Measurements from ENCODE around the gene ZNF800. TPM values are rescaled to one million over a fixed set of nuclear protein-coding genes. Genes with fewer than 3 reads are reported as not detected.

ZNF800 gene
- polyA plus RNA-seq, 1 donor: 22.1 TPM

DNA sequence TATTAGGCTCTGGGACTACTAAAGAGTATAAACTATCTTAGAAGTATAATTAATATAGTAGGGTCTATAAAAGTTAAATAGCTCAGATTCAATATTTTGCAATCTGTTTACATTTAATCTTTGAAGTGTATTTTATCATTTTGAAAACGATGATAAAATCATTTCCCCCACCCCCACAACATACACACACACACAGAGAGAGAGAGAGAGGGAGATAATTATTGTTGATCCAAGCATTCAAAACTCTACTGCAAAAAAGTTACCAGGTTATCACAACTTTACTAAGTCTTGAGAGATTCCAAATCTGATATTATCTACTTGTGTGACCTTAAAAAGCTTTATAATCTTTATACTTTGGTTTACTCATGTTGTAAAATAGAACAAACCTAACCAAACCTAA, 14.0 kb downstream of the ZNF800 start:
- H3K4me1 ChIP-seq (ENCODE audit: control insufficient read depth, insufficient read depth, low read length): no peaks in the 10 kb centered on the region
- H3K36me3 ChIP-seq (ENCODE audit: control insufficient read depth, insufficient read depth, low read length): peaks cover 14% of the 10 kb centered on the region
- WGBS (ENCODE audit: insufficient coverage, low lambda C conversion rate): 83% methylated on average over 1 of the region's 1 CpG

GRCh38 chr7:127377425-127377824, 15.1 kb downstream of the ZNF800 start:
- H3K4me3 ChIP-seq (ENCODE audit: low read length): no peak overlapping the region
- H3K27ac ChIP-seq (ENCODE audit: low read length): no peak overlapping the region
- DNase-seq: no peak
- H3K9me3 ChIP-seq (ENCODE audit: control insufficient read depth, low read depth, low read length): no peaks in the 10 kb centered on the region
- H3K36me3 ChIP-seq (ENCODE audit: control insufficient read depth, insufficient read depth, low read length): peaks cover 17% of the 10 kb centered on the region
- WGBS (ENCODE audit: insufficient coverage, low lambda C conversion rate): no CpG with 5 or more reads among the region's 1 CpG
- H3K4me1 ChIP-seq (ENCODE audit: control insufficient read depth, insufficient read depth, low read length): no peaks in the 10 kb centered on the region
- no peaks in the 10 kb centered on the region for H3K27me3 ChIP-seq (ENCODE audit: control insufficient read depth, insufficient read depth, low read length)

More for the DNA sequence above, 14.0 kb downstream of the ZNF800 start:
- H3K27me3 ChIP-seq (ENCODE audit: control insufficient read depth, insufficient read depth, low read length): no peaks in the 10 kb centered on the region
- H3K9me3 ChIP-seq (ENCODE audit: control insufficient read depth, low read depth, low read length): no peaks in the 10 kb centered on the region
- DNase-seq: no peak
- no peak overlapping the region for H3K4me3 ChIP-seq (ENCODE audit: low read length)
- H3K27ac ChIP-seq (ENCODE audit: low read length): no peak overlapping the region

DNA sequence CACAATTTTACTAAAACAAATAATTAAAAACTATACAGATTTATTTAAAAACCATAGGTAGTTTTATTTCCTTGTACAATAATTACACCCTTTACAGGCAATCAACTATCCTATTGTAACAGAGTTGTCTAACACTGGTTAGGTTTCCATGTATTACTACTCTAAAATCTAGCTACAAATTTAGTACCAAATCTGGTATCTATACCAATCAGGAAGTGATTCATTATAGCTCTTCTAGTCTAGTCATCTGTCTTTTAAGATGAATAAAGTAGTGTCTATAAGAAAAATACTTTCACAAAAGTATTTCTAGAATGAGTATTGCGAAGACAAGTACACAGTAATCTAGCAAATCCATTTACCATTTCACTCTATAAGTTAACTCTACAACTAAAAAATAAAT, 16.9 kb downstream of the ZNF800 start:
- no peak overlapping the region for H3K27ac ChIP-seq (ENCODE audit: low read length)
- no CpG with 5 or more reads among the region's 1 CpG for WGBS (ENCODE audit: insufficient coverage, low lambda C conversion rate)
- H3K36me3 ChIP-seq (ENCODE audit: control insufficient read depth, insufficient read depth, low read length): peaks cover 17% of the 10 kb centered on the region
- no peaks in the 10 kb centered on the region for H3K4me1 ChIP-seq (ENCODE audit: control insufficient read depth, insufficient read depth, low read length)
- H3K27me3 ChIP-seq (ENCODE audit: control insufficient read depth, insufficient read depth, low read length): no peaks in the 10 kb centered on the region
- DNase-seq: no peak
- no peak overlapping the region for H3K4me3 ChIP-seq (ENCODE audit: low read length)
- no peaks in the 10 kb centered on the region for H3K9me3 ChIP-seq (ENCODE audit: control insufficient read depth, low read depth, low read length)

DNA sequence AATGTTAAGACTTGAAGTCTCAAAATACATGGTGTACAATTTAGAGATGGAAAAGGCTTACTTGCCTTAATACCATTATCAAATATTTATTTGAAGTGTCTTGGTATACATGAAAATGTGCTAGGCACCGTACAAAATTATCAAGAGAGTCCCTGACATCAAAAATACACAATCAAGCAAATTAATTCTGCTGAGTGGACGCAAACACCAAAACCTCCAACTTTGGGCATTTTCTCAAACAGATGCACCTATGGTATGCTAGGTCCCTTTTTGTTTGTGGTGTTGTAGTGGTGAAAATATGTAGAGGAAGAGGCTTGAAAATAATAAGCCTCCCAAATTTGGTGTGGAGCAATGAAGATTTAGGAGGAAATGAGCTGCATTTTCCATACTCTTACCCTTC, 24.8 kb downstream of the ZNF800 start:
- WGBS (ENCODE audit: insufficient coverage, low lambda C conversion rate): no CpG with 5 or more reads among the region's 2 CpGs

GRCh38 chr7:127366680-127367079, 25.8 kb downstream of the ZNF800 start:
- Histone ChIP-seq H3K4me1 (ENCODE audit: control insufficient read depth, insufficient read depth, low read length) (no peaks in the 10 kb centered on the region), H3K27ac (ENCODE audit: low read length) (no peak overlapping the region), H3K27me3 (ENCODE audit: control insufficient read depth, insufficient read depth, low read length) (no peaks in the 10 kb centered on the region), H3K36me3 (ENCODE audit: control insufficient read depth, insufficient read depth, low read length) (peaks cover 21% of the 10 kb centered on the region), H3K9me3 (ENCODE audit: control insufficient read depth, low read depth, low read length) (no peaks in the 10 kb centered on the region), H3K4me3 (ENCODE audit: low read length) (no peak overlapping the region)
- 100% methylated on average over 2 of the region's 2 CpGs for WGBS (ENCODE audit: insufficient coverage, low lambda C conversion rate)
- no peak for DNase-seq

More for the DNA sequence above, 24.8 kb downstream of the ZNF800 start:
- Histone ChIP-seq H3K27ac (ENCODE audit: low read length) (no peak overlapping the region), H3K4me3 (ENCODE audit: low read length) (no peak overlapping the region), H3K36me3 (ENCODE audit: control insufficient read depth, insufficient read depth, low read length) (peaks cover 18% of the 10 kb centered on the region), H3K27me3 (ENCODE audit: control insufficient read depth, insufficient read depth, low read length) (no peaks in the 10 kb centered on the region), H3K4me1 (ENCODE audit: control insufficient read depth, insufficient read depth, low read length) (no peaks in the 10 kb centered on the region), H3K9me3 (ENCODE audit: control insufficient read depth, low read depth, low read length) (no peaks in the 10 kb centered on the region)
- DNase-seq: no peak

DNA sequence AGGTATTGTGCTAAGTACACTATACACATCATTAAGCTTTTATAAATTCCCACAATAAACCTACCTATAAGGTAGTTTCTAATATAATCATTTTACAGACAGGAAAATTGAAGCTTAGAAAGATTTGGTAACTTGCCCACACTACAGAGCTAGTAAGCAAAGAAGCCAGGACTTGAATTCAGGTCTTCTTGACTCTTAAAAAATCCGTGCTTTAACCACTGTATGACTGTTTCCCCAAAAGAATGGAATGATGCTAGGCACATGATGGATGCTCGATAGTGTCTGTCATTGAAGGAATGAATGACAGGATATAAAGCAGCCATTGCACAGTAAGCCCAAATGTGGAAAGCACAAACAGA, 26.6 kb downstream of the ZNF800 start:
- no peak overlapping the region for H3K27ac ChIP-seq (ENCODE audit: low read length)
- H3K4me1 ChIP-seq (ENCODE audit: control insufficient read depth, insufficient read depth, low read length): no peaks in the 10 kb centered on the region
- H3K27me3 ChIP-seq (ENCODE audit: control insufficient read depth, insufficient read depth, low read length): no peaks in the 10 kb centered on the region
- 100% methylated on average over 1 of the region's 2 CpGs for WGBS (ENCODE audit: insufficient coverage, low lambda C conversion rate)
- DNase-seq: no peak
- H3K36me3 ChIP-seq (ENCODE audit: control insufficient read depth, insufficient read depth, low read length): peaks cover 25% of the 10 kb centered on the region
- H3K9me3 ChIP-seq (ENCODE audit: control insufficient read depth, low read depth, low read length): no peaks in the 10 kb centered on the region
- no peak overlapping the region for H3K4me3 ChIP-seq (ENCODE audit: low read length)

GRCh38 chr7:127365164-127365956, 27.1 kb downstream of the ZNF800 start:
- H3K4me3 ChIP-seq (ENCODE audit: low read length): no peak overlapping the region
- H3K27ac ChIP-seq (ENCODE audit: low read length): no peak overlapping the region
- peaks cover 28% of the 10 kb centered on the region for H3K36me3 ChIP-seq (ENCODE audit: control insufficient read depth, insufficient read depth, low read length)
- no peaks in the 10 kb centered on the region for H3K27me3 ChIP-seq (ENCODE audit: control insufficient read depth, insufficient read depth, low read length)
- 100% methylated on average over 1 of the region's 5 CpGs for WGBS (ENCODE audit: insufficient coverage, low lambda C conversion rate)
- no peak for DNase-seq
- H3K9me3 ChIP-seq (ENCODE audit: control insufficient read depth, low read depth, low read length): no peaks in the 10 kb centered on the region
- no peaks in the 10 kb centered on the region for H3K4me1 ChIP-seq (ENCODE audit: control insufficient read depth, insufficient read depth, low read length)

DNA sequence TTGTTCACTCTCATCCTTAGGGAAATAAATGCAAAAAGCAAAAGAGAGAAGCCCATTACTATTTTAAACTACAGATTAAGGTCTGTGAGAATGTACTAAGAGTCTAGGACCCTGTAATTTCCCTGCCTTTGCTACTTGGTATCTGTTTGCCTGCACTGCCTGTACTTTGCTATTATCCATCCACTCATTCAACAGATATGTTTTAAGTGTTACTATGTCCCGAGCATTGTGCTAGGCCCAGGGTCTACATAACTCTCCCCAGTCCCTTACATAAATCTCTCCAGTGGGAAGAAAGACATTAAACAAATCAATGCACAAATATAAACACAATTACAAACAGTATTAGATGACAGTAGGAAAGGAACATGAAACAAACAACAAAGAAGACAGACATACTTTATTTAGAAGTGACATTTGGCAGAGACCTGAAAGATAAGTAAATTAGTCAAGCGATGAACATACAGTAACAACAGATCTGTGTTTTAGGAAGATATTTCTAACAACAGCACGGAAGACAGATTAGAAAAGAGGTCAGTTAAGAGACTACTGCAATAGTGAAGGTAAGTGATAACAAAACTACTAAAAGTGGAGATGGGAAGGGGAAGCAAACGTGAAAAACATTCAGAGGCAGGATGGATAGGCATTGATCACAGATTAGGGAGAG, 30.0 kb downstream of the ZNF800 start:
- Histone ChIP-seq H3K27me3 (ENCODE audit: control insufficient read depth, insufficient read depth, low read length) (no peaks in the 10 kb centered on the region), H3K4me3 (ENCODE audit: low read length) (no peak overlapping the region), H3K9me3 (ENCODE audit: control insufficient read depth, low read depth, low read length) (no peaks in the 10 kb centered on the region), H3K27ac (ENCODE audit: low read length) (no peak overlapping the region), H3K36me3 (ENCODE audit: control insufficient read depth, insufficient read depth, low read length) (peaks cover 13% of the 10 kb centered on the region), H3K4me1 (ENCODE audit: control insufficient read depth, insufficient read depth, low read length) (no peaks in the 10 kb centered on the region)
- 90% methylated on average over 1 of the region's 4 CpGs for WGBS (ENCODE audit: insufficient coverage, low lambda C conversion rate)
- no peak for DNase-seq

DNA sequence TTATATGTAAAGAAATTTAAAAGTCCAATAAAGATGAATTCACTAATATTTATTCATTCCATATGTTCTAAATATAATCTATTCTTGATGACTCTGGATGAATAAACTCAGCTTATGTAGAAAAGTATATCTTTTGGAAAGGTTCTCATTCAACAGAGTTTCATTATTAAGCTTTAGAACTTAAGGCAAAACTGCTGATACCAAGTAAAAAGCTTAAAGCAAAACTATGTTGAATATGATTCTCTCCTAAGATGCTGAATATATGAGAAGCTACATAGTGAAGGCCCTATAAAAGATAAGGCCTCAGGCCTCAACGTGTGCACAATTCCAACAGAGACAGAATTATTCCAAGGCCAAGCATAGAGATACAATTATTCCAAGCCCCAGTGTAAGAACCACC, 30.8 kb downstream of the ZNF800 start:
- DNase-seq: no peak
- no CpG with 5 or more reads among the region's 1 CpG for WGBS (ENCODE audit: insufficient coverage, low lambda C conversion rate)
- H3K27me3 ChIP-seq (ENCODE audit: control insufficient read depth, insufficient read depth, low read length): no peaks in the 10 kb centered on the region
- H3K36me3 ChIP-seq (ENCODE audit: control insufficient read depth, insufficient read depth, low read length): peaks cover 11% of the 10 kb centered on the region
- no peak overlapping the region for H3K4me3 ChIP-seq (ENCODE audit: low read length)
- H3K4me1 ChIP-seq (ENCODE audit: control insufficient read depth, insufficient read depth, low read length): no peaks in the 10 kb centered on the region
- no peaks in the 10 kb centered on the region for H3K9me3 ChIP-seq (ENCODE audit: control insufficient read depth, low read depth, low read length)
- H3K27ac ChIP-seq (ENCODE audit: low read length): no peak overlapping the region

- Histone ChIP-seq H3K4me3 (ENCODE audit: low read length) (no peak overlapping the region), H3K36me3 (ENCODE audit: control insufficient read depth, insufficient read depth, low read length) (peaks cover 10% of the 10 kb centered on the region), H3K27me3 (ENCODE audit: control insufficient read depth, insufficient read depth, low read length) (no peaks in the 10 kb centered on the region), H3K27ac (ENCODE audit: low read length) (no peak overlapping the region), H3K9me3 (ENCODE audit: control insufficient read depth, low read depth, low read length) (no peaks in the 10 kb centered on the region), H3K4me1 (ENCODE audit: control insufficient read depth, insufficient read depth, low read length) (no peaks in the 10 kb centered on the region)
- 100% methylated on average over 1 of the region's 1 CpG for WGBS (ENCODE audit: insufficient coverage, low lambda C conversion rate)
- DNase-seq: no peak
Measured at GRCh38 chr7:127359011-127359410, 33.5 kb downstream of the ZNF800 start.

GRCh38 chr7:127353897-127354296, 38.6 kb downstream of the ZNF800 start:
- Histone ChIP-seq H3K4me3 (ENCODE audit: low read length) (no peak overlapping the region), H3K27ac (ENCODE audit: low read length) (no peak overlapping the region), H3K9me3 (ENCODE audit: control insufficient read depth, low read depth, low read length) (no peaks in the 10 kb centered on the region), H3K4me1 (ENCODE audit: control insufficient read depth, insufficient read depth, low read length) (no peaks in the 10 kb centered on the region), H3K27me3 (ENCODE audit: control insufficient read depth, insufficient read depth, low read length) (no peaks in the 10 kb centered on the region), H3K36me3 (ENCODE audit: control insufficient read depth, insufficient read depth, low read length) (no peaks in the 10 kb centered on the region)
- DNase-seq: no peak
